Heart left ventricle (tissue), 16 donors: Measurements from ENCODE around the gene SLC13A3. TPM values are rescaled to one million over a fixed set of nuclear protein-coding genes. Genes with fewer than 3 reads are reported as not detected.
A peak's percentile ranks its signal among the peaks of the same experiment; 100 is the strongest.

Experiments used
- ATAC-seq, 4 donors: fragments of 200-7000 bp; cut with Tn5 transposase; one replicate each; pipeline ENCODE4 v1.9.1; 2020 to 2022; ENCODE audit warnings: moderate library complexity in 4 of 4, mild to moderate bottlenecking in 3 of 4, moderate number of reproducible peaks in 1 of 4
- DNase-seq, 5 donors: peaks; one replicate each; pipeline ENCODE4 v3.0.0-alpha.2; 2020
- H3K27ac ChIP-seq, 12 donors: fragments of 200-600 bp; sonication (generic) in 4 of 12; one replicate each; pipeline versions ENCODE4 v1.5.0 to v1.8.0; 2016 to 2022; ENCODE audit warnings: mild to moderate bottlenecking in 2 of 12
- H3K27me3 ChIP-seq, 9 donors: fragments of 200-600 bp; sonication (generic) in 2 of 9; one replicate each; pipeline versions ENCODE4 v1.5.1 to v1.8.0; 2016 to 2022; ENCODE audit warnings: mild to moderate bottlenecking in 3 of 9
- H3K36me3 ChIP-seq, 9 donors: fragments of 200-600 bp; sonication (generic) in 2 of 9; one replicate each; pipeline versions ENCODE4 v1.5.0 to v1.8.0; 2018 to 2022; ENCODE audit warnings: mild to moderate bottlenecking in 2 of 9
- H3K4me1 ChIP-seq, 12 donors: fragments of 200-600 bp; sonication (generic) in 4 of 12; one replicate each; pipeline versions ENCODE4 v1.5.0 to v1.8.0; 2016 to 2022; ENCODE audit warnings: mild to moderate bottlenecking in 3 of 12
- H3K4me3 ChIP-seq, 12 donors: fragments of 200-600 bp; sonication (generic) in 4 of 12; one replicate each; pipeline versions ENCODE4 v1.5.0 to v1.8.0; 2017 to 2022; ENCODE audit warnings: mild to moderate bottlenecking in 9 of 12, moderate library complexity in 4 of 12
- H3K9me3 ChIP-seq, 12 donors: fragments of 200-600 bp; sonication (generic) in 4 of 12; one replicate each; pipeline versions ENCODE4 v1.5.0 to v1.8.0; 2016 to 2022; ENCODE audit warnings: mild to moderate bottlenecking in 1 of 12
- CTCF ChIP-seq, 12 donors: fragments of 200-600 bp; sonication (generic) in 4 of 12; IDR thresholded peaks; one replicate each; pipeline versions ENCODE4 v1.5.0 to v1.8.0; 2018 to 2022; ENCODE audit warnings: antibody characterized with exemption in 12 of 12, mild to moderate bottlenecking in 5 of 12
- POLR2A ChIP-seq, 2 donors: fragments of 450-650 bp; IDR thresholded peaks; one replicate each; pipeline ENCODE4 v1.6.1; 2017; ENCODE audit warnings: antibody characterized with exemption in 2 of 2, mild to moderate bottlenecking in 2 of 2, moderate library complexity in 2 of 2
- WGBS, 4 donors: extraction: QIAGEN DNeasy Blood & Tissue Kit in 2 of 4; methylation state at CpG; one replicate each; pipeline versions ENCODE4 v1.1.5 to v1.1.7; 2013 to 2018; 5-methylcytosine and 5-hydroxymethylcytosine counted together
- intact Hi-C, 10 donors: fragments of 100-400 bp; cut with DNase I; formaldehyde crosslinking; loops; one replicate each; pipeline versions ENCODE4 v1.11.1 to v1.14.2; 2022
- polyA plus RNA-seq, 2 donors: library from polyadenylated mRNA; stranded (reverse); fragments of 200-250 nt; gene quantifications; one replicate each; pipeline ENCODE4 v1.2.3, GENCODE V29; 2013
- total RNA-seq, 9 donors: library from RNA; depleted of rRNA in 2 of 9; stranded (reverse); fragments of >200 nt in 2 of 9; fragmentation: NEBNext Ultra II Directional in 3 of 9; extraction: Animal tissue kit (Norgen Biotek cat#: 25700) in 3 of 9; gene quantifications; one replicate each; pipeline versions ENCODE4 v1.1.0 to v1.2.4, GENCODE V29; 2016 to 2023
- donor health status: ischemic (EF 13 %, LVEDD 7.1; RV severe dilation, severe dysfunction).
- donor health status: healthy with polysubstance abuse.
- donor health status: DM: no; HTN: yes; CAD: no.
- donor health status: DM: no; HTN: no; CAD: no.
- donor health status: ischemic (EF 25% LVEDD 6.9; RV normal size, moderate dysfunction).
- donor health status: ischemic (EF 25% LVEDD 5.7; RV mildly dilated, moderate dysfunction).
- donor health status: healthy.
- donor health status: DM: yes; HTN: yes; CAD: no.
- donor health status: ischemic (EF 35%, LVEDD 5.7; RV mildly dilated, moderate dysfunction).
- donor health status: nonischemic (EF 11% LVEDD 7.7; RV severe dilation, severe dysfunction).
- donor health status: DM: yes; HTN: yes; CAD: no.
- donor health status: PGD.
- donor health status: ischemic (EF 29% LVEDD 5.4; RV normal size, mild dysfunction).
- donor health status: nonischemic (EF 23%, LVEDD 6.1; RV moderate dilation, normal function).

SLC13A3 gene
- total and polyA plus RNA-seq, 11 donors = 0.13 to 2.6 (median 0.54) TPM

- DNase-seq = no peak
- no peak for ATAC-seq
- intact Hi-C loops = no loop called here
Measured at GRCh38 chr20:46699651-46700359, 48.5 kb upstream of the SLC13A3 start.

GRCh38 chr20:46698788-46699187 lies 47.5 kb upstream of the SLC13A3 start:
- whole genome bisulfite sequencing, 4 donors = 80 to 89% (median 88%) methylated on average over 2 of the region's 2 CpGs
- H3K27ac ChIP-seq = no peak overlapping the region
- DNase-seq (no peak), ATAC-seq (no peak)
- no peaks in the 10 kb centered on the region for H3K36me3 ChIP-seq
- intact Hi-C loops = no loop called here
- H3K4me3 ChIP-seq = no peak overlapping the region
- TF ChIP-seq POLR2A (IDR thresholded peaks at IDR 0.05) (no peak), CTCF (IDR thresholded peaks at IDR 0.05) (no peak)
- peaks cover 0 to 7% (median 0%) of the 10 kb centered on the region in 12 donors for H3K4me1 ChIP-seq
- peaks cover 0 to 5% (median 0%) of the 10 kb centered on the region in 12 donors for H3K9me3 ChIP-seq
- H3K27me3 ChIP-seq = peaks cover 0 to 17% (median 0%) of the 10 kb centered on the region in 9 donors

More at GRCh38 chr20:46699651-46700359, 48.5 kb upstream of the SLC13A3 start:
- TF ChIP-seq CTCF (IDR thresholded peaks at IDR 0.05) (peak in 9 of 12 donors; percentile 15 to 42 (median 31)), POLR2A (IDR thresholded peaks at IDR 0.05) (no peak)
- peaks cover 0 to 17% (median 0%) of the 10 kb centered on the region in 9 donors for H3K27me3 ChIP-seq
- peaks cover 0 to 5% (median 0%) of the 10 kb centered on the region in 12 donors for H3K9me3 ChIP-seq
- H3K4me1 ChIP-seq = peaks cover 0 to 5% (median 0%) of the 10 kb centered on the region in 12 donors
- H3K4me3 ChIP-seq = no peak overlapping the region
- H3K36me3 ChIP-seq = no peaks in the 10 kb centered on the region
- WGBS, 4 donors = 48 to 53% (median 50%) methylated on average over 12 of the region's 12 CpGs
- no peak overlapping the region for H3K27ac ChIP-seq

GRCh38 chr20:46696791-46697279 lies 45.6 kb upstream of the SLC13A3 start:
- no peak overlapping the region for H3K27ac ChIP-seq

More at GRCh38 chr20:46696791-46697279, 45.6 kb upstream of the SLC13A3 start:
- ATAC-seq (no peak), DNase-seq (no peak)
- intact Hi-C loops = no loop called here
- Histone ChIP-seq H3K4me1 (peaks cover 0 to 7% (median 0%) of the 10 kb centered on the region in 12 donors), H3K36me3 (no peaks in the 10 kb centered on the region), H3K27me3 (peaks cover 0 to 17% (median 0%) of the 10 kb centered on the region in 9 donors), H3K9me3 (peaks cover 0 to 5% (median 0%) of the 10 kb centered on the region in 12 donors), H3K4me3 (no peak overlapping the region)
- 81 to 87% (median 85%) methylated on average over 3 of the region's 3 CpGs for WGBS, 4 donors
- no peak for TF ChIP-seq CTCF (IDR thresholded peaks at IDR 0.05)
- TF ChIP-seq POLR2A (IDR thresholded peaks at IDR 0.05) = no peak
